Measurements from ENCODE around the gene NINJ1. TPM values are rescaled to one million over a fixed set of nuclear protein-coding genes. Genes with fewer than 3 reads are reported as not detected.

The NINJ1 gene
- total RNA-seq, 1 donor from 2014 or later: 3.9 TPM

GRCh38 chr9:93177676-93178075 lies 43.6 kb upstream of the NINJ1 start:
- Histone ChIP-seq H3K9me3 (ENCODE audit: low read depth) (no peaks in the 10 kb centered on the region), H3K4me1 (no peaks in the 10 kb centered on the region), H3K27me3 (peaks cover 18% of the 10 kb centered on the region), H3K79me2 (ENCODE audit: low read depth) (no peaks in the 10 kb centered on the region), H3K4me3 (no peak overlapping the region), H3F3A (ENCODE audit: low read depth) (no peaks in the 10 kb centered on the region), H2AFZ (replicated peaks) (no peak overlapping the region), H4K20me1 (ENCODE audit: low read depth) (no peaks in the 10 kb centered on the region), H3K27ac (no peak overlapping the region), H3K4me2 (no peak overlapping the region), H3K36me3 (no peaks in the 10 kb centered on the region), H3K9ac (no peak overlapping the region)
- H3K4me1 Mint-ChIP-seq: peaks cover 10% of the 10 kb centered on the region
- DNase-seq (ENCODE audit: low spot score): no peak
- H3K9me3 Mint-ChIP-seq: no peaks in the 10 kb centered on the region
- TF ChIP-seq EZH2 (IDR thresholded peaks at IDR 0.05): no peak
- H3K4me3 Mint-ChIP-seq: no peak overlapping the region
- H3K27ac Mint-ChIP-seq: no peak overlapping the region
- no peaks in the 10 kb centered on the region for H3K36me3 Mint-ChIP-seq
- H3K27me3 Mint-ChIP-seq (ENCODE audit: insufficient read depth, low read depth): peaks cover 6% of the 10 kb centered on the region

DNA sequence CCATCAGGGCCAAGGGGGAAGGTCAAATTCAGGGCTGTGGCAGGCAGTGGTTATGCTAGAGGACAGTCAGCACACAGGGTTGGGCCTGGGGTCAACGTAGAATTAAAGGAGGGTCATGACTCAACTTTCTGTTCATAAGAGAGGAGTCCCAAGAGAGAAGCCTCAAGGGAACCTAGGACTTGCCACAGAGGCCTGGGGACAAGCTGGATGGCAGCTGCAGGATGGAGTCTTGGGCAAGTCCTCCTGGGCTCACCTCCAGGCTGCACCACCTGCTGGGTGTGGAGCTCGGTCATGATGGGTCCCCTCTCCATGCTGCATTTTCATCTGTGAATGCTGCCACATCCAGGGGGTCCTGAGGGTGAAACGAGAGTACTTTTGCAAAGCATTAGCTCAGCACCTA lies 40.9 kb upstream of the NINJ1 start:
- Histone ChIP-seq H3F3A (ENCODE audit: low read depth) (no peaks in the 10 kb centered on the region), H3K9ac (no peak overlapping the region), H3K4me1 (no peaks in the 10 kb centered on the region), H3K27me3 (no peaks in the 10 kb centered on the region), H3K4me2 (no peak overlapping the region), H3K9me3 (ENCODE audit: low read depth) (no peaks in the 10 kb centered on the region), H3K79me2 (ENCODE audit: low read depth) (no peaks in the 10 kb centered on the region), H2AFZ (replicated peaks) (no peak overlapping the region), H3K4me3 (no peak overlapping the region), H3K36me3 (no peaks in the 10 kb centered on the region), H3K27ac (no peak overlapping the region), H4K20me1 (ENCODE audit: low read depth) (no peaks in the 10 kb centered on the region)
- Mint-ChIP-seq H3K27ac (peak overlapping the region; percentile 78), H3K4me1 (peaks cover 16% of the 10 kb centered on the region), H3K4me3 (no peak overlapping the region), H3K9me3 (no peaks in the 10 kb centered on the region), H3K27me3 (ENCODE audit: insufficient read depth, low read depth) (peaks cover under 1% of the 10 kb centered on the region), H3K36me3 (no peaks in the 10 kb centered on the region)
- DNase-seq (ENCODE audit: low spot score): no peak
- no peak for TF ChIP-seq EZH2phosphoT487 (IDR thresholded peaks at IDR 0.05)
- no peak for TF ChIP-seq CTCF (IDR thresholded peaks at IDR 0.05)
- TF ChIP-seq EZH2 (IDR thresholded peaks at IDR 0.05): no peak

DNA sequence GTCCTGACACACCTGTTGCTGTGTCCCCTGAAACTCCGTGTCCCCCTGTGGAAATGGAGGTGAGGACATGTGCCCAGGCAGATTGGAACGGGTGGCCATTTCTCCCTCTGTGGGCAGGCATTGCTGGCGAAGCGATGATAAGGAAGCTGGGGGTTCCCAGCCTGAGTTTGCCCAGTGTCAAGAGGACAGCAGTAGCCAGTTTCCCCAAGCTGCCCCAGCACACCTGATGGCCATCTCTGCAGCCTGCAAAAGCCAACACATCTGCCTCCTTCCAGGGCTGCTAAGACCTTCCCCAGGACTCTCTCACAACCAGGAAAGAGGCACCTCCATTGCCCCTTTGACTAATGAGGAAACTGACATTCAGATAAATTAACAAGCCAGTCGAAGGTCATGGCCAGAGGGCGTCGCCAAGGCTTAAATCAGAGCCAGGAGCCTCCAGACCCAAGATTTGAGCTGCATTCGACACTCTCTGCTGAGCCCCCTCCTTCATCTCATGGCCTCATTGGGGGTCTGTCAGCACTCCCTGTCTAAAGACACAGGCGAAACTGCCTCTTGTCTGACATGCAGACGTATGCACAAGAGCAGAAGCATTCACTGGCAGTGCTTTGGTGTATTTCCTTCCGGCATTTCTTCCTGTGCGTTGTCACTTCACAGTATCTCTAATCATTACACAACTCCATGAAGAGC lies 39.5 kb upstream of the NINJ1 start:
- H3K4me1 Mint-ChIP-seq: peaks cover 16% of the 10 kb centered on the region
- peak overlapping the region; percentile 54 for H3K4me3 Mint-ChIP-seq
- no peak overlapping the region for H3K9ac ChIP-seq
- no peaks in the 10 kb centered on the region for H3K9me3 Mint-ChIP-seq
- no peaks in the 10 kb centered on the region for H3K27me3 ChIP-seq
- no peaks in the 10 kb centered on the region for H3F3A ChIP-seq (ENCODE audit: low read depth)
- DNase-seq (ENCODE audit: low spot score): no peak
- H3K27ac Mint-ChIP-seq: peak overlapping the region; percentile 58
- no peak overlapping the region for H3K27ac ChIP-seq
- no peaks in the 10 kb centered on the region for H4K20me1 ChIP-seq (ENCODE audit: low read depth)
- H3K36me3 ChIP-seq: no peaks in the 10 kb centered on the region
- H3K4me1 ChIP-seq: no peaks in the 10 kb centered on the region
- H3K4me2 ChIP-seq: no peak overlapping the region
- no peak overlapping the region for H3K4me3 ChIP-seq
- H3K36me3 Mint-ChIP-seq: no peaks in the 10 kb centered on the region
- H2AFZ ChIP-seq (replicated peaks): no peak overlapping the region
- TF ChIP-seq EZH2phosphoT487 (IDR thresholded peaks at IDR 0.05) (no peak), EZH2 (IDR thresholded peaks at IDR 0.05) (no peak), CTCF (IDR thresholded peaks at IDR 0.05) (no peak)
- no peaks in the 10 kb centered on the region for H3K9me3 ChIP-seq (ENCODE audit: low read depth)
- H3K27me3 Mint-ChIP-seq (ENCODE audit: insufficient read depth, low read depth): no peaks in the 10 kb centered on the region
- H3K79me2 ChIP-seq (ENCODE audit: low read depth): no peaks in the 10 kb centered on the region

DNA sequence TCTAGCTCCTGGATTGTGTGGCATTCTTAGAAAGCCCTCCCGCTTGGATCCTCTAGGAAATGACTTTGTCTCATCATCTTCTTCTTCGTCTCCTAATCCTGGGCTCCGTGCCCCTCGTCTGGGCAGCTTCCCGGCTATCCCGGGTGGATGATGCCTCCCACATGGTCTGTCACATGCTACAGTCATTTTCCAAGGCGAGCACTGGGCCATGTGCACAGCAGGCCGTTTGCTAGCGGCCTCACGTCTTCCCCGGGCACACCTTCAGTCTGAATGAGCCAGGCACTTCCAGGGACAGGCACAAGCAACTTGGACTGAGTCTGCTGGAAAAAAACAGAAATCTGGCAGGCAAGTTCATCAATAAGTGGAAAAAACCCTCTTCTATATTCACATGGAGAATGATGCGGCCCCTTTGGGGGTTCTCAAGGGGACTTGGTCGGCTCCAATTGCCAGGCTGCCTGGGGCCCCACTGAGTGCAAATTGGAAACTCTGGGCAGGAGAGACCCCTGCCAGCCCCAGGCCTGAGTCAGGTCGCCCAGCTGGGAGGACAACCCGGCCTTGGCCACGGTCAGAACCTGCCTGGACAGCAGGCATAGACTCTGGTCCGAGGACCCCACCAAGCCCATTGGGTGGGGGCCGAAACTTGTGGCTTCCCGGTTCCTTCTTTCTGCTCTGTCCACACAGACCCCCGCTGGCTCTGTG lies 38.8 kb upstream of the NINJ1 start:
- no peak overlapping the region for H2AFZ ChIP-seq (replicated peaks)
- Mint-ChIP-seq H3K4me1 (peaks cover 16% of the 10 kb centered on the region), H3K9me3 (no peaks in the 10 kb centered on the region), H3K27me3 (ENCODE audit: insufficient read depth, low read depth) (no peaks in the 10 kb centered on the region), H3K36me3 (no peaks in the 10 kb centered on the region), H3K4me3 (no peak overlapping the region), H3K27ac (no peak overlapping the region)
- H3K4me2 ChIP-seq: no peak overlapping the region
- no peaks in the 10 kb centered on the region for H3K27me3 ChIP-seq
- H3K9ac ChIP-seq: no peak overlapping the region
- no peaks in the 10 kb centered on the region for H4K20me1 ChIP-seq (ENCODE audit: low read depth)
- H3K27ac ChIP-seq: no peak overlapping the region
- no peaks in the 10 kb centered on the region for H3K9me3 ChIP-seq (ENCODE audit: low read depth)
- no peaks in the 10 kb centered on the region for H3F3A ChIP-seq (ENCODE audit: low read depth)
- DNase-seq (ENCODE audit: low spot score): no peak
- H3K4me3 ChIP-seq: no peak overlapping the region
- H3K36me3 ChIP-seq: no peaks in the 10 kb centered on the region
- H3K79me2 ChIP-seq (ENCODE audit: low read depth): no peaks in the 10 kb centered on the region
- TF ChIP-seq EZH2phosphoT487 (IDR thresholded peaks at IDR 0.05): no peak
- TF ChIP-seq CTCF (IDR thresholded peaks at IDR 0.05): no peak
- no peak for TF ChIP-seq EZH2 (IDR thresholded peaks at IDR 0.05)
- no peaks in the 10 kb centered on the region for H3K4me1 ChIP-seq

All from neural progenitor cell (in vitro differentiated cells).